GOT3 (cell line): ENCODE data around the gene NTMT1.
"Not testable (repeated sequence)": the region's sequence is repeated elsewhere in the genome, so short reads cannot be mapped to it uniquely, and the experiment has no call there.

Source experiments
- DNase-seq: peaks from one replicate; lab custom pipeline; 2025; ENCODE audit warnings: mixed read lengths; lab: John Stamatoyannopoulos, UW

NTMT1 gene

DNA sequence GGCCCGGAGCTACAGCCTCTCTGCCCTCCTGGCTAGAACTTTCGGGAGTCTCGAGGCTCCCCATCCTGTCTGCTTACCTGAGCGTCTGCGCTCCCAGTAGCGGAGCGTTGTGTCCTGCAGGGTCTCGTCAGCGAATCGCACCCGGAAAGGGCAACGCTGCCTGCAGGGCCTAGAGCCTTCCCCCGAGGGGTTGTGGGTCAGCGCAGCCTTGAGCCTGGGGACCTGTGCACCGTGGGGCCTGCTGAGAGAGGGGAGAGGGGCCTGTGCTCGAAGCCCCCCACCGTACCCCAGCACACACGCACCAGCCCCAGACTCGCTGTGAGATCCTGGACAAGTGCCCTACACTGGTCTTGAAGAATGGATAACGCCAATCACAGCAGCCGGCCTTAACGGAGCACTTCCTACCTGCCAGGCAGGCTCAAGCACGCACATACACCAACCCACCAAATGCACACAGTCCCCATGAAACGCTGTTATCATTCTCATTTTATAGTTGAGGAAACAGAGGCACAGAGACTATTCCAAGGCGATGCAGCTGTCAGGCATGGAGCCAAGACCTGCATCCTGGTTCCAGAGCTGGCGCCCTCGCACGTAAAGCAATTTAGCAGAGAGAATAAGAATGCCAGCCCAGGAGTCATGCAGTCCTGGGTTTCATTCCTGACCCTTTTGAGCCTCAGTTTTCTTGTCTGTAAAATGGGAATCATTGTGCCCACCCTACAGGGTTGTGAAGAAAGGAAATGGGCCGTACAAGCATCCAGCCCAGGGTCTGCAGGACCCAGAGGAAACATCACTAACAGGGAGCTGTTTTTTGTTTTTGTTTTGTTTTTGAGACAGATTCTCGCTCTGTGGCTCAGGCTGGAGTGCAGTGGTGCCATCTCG lies 10.3 kb upstream of the NTMT1 start:
- DNase-seq = no peak

DNA sequence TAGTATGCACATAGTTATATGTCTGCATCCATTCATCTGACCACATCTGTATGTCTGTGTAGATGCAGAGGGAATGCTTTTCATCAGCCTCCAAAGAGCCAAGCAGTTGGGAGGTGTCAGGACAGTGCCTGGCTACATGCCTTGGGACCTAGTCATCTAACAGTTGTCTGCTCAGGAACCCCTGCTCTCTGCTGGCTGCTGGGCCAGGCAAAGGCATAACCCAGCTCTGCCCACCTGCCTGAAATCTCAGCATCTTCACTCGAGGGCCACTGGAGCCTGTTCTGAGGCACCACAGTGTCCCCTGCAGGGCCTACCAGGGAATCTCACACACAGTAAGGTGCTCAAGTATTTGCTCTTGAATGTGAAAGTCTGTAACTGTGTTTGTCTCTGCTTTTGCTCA lies 8.8 kb upstream of the NTMT1 start:
- no peak for DNase-seq

DNA sequence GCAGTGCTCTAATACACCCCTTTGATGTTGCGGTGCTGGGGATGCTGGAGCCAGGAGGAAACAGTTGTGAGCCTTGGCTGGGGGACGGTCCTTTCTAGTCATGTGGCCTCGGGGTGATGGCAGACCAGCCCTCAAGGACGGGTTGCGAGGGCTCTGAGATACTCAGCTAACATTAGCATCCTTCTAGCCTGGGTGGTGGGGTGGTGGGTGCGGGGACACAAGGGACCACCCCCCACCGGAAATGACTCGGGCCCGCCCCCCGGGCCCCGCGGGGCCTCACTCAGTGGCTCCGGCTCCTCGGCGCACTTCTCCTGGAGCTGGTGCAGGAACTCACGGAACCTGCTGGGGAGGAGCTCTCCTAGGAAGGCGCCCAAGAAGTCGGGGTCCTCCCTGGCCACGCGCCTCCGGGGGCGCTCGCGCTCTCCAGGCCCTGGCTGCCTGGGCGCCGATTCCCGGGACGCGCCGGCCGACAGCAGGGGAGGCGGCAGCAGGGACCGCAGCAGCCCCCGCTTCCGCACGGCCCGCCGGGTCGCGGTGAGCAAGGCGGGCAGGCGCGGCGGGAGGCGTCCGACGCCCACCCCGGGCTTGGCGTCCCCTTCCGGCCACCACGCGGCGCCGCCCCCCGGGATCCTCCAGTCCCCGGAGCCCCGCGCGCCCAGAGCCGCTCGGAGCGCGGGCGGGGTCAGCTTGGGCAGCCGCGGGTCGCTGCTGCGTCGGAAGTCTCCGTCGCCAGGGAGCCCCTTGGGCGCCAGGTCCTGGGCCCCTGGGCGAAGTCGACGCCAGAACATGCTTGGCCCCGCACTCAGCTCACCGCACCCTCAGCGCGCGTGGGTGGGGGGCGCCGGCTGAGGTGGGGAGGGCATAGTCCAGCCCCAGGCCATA lies 5.9 kb upstream of the NTMT1 start:
- no peak for DNase-seq

DNA sequence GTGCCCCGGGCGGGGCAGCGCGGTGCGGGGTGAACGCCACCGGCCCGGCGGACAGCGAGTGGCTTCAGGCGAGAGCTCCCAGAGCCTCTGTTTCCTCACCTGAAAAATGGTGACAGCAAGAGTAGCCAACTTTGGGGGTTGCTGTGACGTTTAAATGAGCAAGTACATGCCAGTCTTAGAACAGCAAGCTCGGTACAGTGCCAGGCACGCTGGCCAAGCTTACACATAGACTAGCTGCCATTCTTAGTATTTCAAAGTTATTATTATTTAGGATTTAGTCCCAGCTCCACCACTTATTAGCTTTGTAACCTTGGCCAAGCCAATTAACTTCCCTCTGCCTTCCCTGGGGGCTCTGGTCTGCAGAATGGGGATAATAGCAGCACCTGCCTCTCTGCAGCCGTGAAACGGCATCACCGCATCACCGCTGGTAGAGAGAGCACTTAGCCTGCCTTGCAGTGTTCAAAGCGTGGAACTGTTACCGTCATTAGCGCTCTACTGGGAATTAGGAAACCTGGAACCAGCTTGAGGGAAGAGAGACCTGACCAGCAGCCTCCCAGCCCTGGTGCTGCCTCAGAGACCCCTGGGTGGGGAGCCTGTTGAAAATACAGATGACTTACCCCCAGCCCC lies 5.2 kb upstream of the NTMT1 start, which contains the start of gene C9orf50:
Gene C9orf50, minus strand, starts transcription at position 433 of the 627 bp plus-strand sequence. CDS start 527 bp downstream, outside the sequence.
- no peak for DNase-seq

DNA sequence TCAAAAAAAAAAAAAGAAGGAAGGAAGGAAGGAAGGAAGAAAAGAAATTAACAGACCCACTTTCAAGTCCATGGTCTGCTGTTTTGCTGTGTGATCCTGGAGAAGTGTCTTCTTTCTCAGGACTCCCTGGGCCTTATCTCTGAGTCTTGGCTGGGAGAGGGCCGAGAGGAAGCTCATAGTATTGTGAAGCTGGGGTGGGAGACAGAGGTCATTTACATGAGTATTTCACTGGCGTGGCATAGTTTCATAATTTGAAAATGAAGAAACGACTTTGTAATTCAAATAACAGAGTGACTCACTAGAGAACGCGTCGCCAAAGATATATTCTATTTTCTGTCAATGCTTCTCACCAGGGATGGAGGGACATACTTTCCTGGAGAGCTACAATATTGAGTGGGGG lies 2.6 kb upstream of the NTMT1 start:
- no peak for DNase-seq

DNA sequence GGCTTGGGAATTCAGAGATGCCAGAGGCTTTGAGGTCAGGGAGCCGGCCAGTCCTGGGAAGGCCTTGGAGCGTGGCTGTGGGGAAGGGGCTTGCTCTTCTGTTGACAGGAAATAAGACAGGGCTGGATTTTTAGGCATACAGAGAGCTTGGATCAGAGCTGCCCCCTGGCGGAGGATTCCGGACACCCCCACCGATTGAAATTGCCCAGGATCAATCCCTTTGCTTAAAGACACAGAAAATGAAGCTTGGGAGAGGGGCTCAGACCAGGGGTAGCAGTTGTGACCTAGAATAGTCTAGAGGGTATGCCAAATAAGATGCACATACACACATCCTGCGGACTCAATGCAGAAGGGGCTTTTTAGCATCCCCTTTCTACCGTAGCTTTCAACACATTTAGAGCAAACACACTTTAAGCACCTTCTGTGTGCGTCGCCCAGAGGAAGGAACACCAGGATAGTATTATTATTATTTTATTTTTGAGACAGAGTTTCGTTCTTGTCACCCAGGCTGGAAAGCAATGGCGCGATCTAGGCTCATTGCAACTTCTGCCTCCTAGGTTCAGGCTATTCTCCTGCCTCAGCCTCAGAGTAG lies 1.7 kb upstream of the NTMT1 start:
- no peak for DNase-seq

DNA sequence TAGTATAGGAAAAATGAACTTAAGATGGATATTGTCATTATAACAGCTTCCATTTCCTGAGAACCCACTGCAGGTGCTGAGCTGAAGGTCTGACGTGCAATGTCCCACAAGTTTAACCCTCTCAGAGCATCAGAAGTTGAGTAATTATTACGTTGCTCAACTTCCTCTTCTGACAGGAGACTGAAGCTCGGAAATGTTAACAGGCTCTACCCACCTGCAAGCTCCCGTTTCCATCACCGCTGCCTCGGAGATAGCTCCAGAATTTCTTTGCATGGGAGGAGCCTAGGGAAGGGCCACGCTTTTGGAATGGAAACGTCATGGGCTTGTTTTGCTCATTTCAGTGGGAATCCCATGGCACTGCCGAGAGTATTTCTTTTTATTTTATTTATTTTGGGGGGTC lies 1.0 kb upstream of the NTMT1 start:
- DNase-seq = no peak

DNA sequence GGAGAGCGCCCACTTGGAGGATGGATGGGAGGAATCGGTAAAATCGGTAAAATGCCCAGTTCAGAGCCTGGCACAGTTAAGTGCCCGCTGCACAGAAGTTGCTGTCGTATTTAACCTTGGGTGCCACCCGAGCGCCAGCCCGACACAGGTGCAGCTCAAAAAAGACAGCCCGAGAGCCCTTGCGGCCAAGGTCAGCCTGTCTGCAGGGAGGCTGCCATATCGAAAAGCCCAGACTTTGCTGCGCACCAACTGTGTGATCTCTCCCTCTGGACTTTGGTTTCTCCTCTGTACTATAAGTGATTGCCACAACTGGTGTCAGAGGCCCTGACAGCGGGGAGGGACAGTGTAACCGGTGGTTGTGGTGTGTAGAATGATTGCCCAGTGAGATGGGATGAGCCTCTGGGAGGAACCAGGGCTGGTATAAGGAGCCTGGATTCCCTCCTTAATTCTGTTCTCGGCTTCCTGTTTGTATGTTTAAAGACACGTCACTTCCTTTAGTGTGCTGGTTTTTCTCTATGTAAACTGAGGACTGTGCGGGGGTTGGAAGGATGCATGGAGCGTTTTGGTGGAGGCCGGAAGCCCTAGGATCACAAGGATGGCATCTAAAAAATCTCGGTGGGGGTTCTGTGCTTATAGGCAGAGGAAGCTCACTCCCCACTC lies 792 bp downstream of the NTMT1 start:
- no peak for DNase-seq

DNA sequence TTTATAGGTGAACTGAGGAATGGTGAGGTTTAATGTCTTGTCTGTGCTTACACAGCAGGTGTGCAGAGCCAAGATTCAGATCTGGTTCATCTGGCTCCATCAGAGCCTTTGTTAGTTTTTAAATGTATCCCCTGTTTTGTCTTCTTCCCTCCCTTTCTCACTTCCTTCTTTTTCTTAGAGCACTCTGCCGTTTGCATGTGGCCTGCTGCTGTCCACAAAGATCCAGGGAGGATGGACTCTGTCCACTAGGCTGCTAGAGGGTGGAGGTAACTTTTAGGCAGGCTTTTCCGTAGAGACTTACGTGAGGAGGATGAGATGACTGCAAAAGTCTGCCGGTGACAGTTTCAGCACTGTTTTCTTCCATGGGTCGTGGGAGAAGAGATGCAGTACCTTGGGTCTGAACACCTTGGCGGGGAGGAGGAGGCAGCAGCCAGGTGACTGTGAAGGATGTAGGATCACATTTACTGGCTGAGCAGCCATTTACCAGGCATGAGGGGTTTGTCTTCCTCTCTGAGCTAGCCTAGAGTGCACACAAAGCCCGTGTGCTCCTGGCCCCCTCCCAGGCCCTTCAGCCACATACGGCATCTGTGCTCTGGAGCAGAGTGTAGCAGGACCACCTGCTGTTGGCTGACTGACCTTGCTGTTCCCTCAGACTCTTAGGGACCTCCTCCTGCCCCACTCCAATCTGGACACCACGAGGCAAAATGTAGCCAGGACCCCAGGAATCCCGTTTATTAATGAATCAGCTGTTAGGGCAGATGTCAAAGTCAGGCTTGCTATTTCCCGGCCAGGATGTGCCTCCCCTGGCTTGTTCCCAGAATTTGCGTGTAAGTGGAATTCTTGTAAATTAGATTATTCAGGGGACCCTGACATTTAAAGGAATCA lies 1.8 kb downstream of the NTMT1 start:
- DNase-seq = no peak

DNA sequence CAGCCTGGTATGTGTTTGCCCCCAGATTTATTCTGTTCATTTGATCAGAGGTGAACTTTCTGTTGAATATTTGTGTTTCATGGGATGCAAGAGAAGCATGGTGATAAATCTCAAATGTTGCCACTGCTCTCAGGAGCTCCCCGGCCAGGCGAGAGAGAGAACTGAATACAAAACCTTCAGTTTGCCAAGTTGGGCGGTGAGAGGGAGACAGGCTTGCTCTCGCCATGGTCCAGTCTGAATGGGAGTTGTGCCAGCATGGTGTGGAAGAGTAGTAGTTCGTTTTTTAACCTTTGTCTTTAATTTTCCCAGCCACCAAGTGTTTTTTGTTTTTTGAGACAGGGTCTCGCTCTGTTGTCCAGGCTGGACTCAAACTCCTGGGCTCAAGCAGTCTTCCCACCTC lies 2.7 kb downstream of the NTMT1 start:
- no peak for DNase-seq

DNA sequence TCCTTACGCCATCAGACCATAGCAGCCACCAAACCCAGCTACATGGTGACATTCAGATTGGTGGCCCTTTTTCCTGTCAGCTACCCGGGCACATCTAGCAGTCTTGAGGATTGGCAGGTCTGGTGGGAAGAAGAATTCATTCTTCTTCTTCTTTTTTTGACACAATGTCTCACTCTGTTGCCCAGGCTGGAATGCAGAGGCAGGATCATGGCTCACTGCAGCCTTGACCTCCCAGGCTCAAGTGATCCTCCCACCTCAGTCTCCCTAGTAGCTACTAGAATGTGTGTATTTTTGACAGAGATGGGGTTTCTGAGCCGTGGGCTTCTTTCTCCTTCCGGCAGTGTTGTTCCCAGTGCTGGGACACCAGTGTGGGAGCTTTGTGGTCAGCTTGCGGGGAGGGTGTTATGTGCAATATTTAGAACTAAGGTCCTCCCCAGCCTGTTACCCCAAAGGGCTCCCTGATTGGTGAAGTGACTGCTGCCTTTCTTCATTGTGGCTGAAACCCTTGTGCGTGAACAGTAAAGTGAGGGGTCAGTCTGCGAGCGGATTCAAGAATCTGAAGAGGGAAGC lies 3.4 kb downstream of the NTMT1 start:
- no peak for DNase-seq

DNA sequence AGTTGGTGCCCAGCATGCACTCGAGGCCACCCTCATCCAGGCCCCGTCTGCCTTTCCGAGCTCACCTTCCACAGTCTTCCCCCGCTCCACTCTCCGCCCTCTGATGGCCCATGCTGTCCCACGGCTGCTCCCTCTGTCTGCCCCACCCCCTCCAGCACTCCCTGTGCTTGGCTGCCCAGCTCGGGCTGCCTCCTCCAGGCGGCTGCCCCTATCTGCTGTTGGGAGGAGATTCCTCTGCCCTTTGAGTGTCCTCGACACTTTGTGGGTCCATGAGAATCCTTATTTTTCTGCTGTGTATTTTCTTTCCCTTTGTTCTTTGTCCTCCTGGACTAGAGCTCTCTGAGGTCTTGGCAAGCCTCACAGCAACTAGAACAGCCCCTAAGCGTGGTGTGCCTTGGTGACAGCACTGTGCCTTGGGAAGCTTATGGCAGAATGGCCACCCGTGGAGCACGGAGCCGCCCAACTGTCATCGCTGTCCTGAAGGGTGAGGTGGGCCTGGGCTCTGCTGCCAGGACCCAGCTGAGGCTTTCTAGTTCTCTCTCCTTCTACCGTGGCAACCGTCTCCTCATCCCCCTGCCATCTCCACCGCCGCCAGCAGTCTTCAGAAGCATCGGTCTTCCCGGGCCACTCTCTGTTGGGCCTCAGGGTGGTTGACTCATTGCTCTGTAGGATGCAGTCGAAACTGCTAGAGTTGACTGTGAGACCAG lies 5.2 kb downstream of the NTMT1 start:
- DNase-seq = no peak

DNA sequence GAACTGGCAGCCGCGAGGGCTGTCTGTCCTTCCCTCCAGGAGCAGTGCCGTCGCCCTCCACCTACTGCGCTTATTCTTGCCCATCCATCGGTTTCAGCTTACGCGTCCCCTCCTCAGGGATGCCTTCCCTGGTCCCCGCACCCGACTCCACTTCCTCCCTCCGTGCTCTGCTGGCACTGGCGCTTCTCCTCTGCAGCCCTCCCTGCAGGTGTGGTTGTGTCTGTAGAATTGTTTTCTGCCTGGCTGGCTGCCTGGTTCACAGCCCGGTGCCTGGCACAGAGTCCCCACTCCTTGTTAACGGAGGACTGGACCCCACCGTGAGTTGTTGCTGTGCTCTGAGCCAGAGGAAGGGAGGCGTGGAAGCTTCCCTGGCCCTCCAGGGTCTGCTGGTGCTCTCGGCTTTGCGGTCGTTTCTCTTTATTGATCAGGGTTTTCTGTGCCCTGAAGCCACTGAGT lies 5.7 kb downstream of the NTMT1 start:
- no peak for DNase-seq

DNA sequence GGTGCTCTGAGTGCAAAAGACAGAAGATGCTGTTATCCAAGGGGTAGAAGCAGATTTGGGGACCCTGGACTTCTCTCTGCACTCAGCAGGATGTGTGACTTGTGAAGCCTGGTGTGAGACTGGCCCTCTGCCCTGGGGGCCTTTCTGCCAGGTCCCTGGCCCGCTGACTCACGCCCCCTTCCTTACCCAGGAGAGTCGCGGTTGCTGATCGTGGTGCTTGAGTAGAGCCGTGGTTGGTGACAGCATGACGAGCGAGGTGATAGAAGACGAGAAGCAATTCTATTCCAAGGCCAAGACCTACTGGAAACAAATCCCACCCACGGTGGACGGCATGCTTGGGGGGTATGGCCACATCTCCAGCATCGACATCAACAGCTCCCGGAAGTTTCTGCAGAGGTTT lies 6.5 kb downstream of the NTMT1 start:
- no peak for DNase-seq

DNA sequence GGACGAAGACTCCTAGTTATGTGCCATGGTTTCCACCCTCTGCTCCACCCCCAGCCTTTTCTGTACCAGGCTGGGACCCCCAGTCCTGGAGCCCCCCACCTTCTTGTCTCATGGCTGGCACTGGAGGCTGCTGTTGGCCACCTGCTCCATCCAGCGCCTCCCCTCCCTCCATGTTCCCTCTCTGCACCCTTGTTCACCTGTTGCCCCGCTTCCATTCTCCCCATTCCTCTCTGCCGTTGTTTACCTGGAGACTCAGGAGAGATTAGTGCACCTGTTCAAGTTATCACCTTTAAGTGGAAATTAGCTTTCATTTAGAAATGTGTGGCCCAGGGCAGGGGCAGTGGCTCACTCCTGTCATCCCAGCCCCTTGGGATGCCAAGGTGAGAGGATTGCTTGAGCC lies 7.2 kb downstream of the NTMT1 start:
- no peak for DNase-seq

DNA sequence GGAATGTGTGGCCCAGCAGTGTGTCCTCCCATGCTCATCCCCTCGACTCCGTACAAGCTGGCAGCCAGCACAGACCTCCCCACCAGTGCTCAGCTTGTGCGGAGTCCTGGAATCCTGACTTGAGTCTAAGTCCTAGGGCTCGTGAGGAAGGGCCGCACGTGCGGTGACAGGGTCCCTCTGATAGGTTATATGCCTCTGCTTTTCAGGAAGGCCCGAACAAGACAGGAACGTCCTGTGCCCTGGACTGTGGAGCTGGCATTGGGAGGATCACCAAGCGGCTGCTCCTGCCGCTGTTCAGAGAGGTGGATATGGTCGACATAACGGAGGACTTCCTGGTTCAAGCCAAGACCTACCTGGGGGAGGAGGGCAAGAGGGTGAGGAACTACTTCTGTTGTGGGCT lies 7.9 kb downstream of the NTMT1 start:
- no peak for DNase-seq

DNA sequence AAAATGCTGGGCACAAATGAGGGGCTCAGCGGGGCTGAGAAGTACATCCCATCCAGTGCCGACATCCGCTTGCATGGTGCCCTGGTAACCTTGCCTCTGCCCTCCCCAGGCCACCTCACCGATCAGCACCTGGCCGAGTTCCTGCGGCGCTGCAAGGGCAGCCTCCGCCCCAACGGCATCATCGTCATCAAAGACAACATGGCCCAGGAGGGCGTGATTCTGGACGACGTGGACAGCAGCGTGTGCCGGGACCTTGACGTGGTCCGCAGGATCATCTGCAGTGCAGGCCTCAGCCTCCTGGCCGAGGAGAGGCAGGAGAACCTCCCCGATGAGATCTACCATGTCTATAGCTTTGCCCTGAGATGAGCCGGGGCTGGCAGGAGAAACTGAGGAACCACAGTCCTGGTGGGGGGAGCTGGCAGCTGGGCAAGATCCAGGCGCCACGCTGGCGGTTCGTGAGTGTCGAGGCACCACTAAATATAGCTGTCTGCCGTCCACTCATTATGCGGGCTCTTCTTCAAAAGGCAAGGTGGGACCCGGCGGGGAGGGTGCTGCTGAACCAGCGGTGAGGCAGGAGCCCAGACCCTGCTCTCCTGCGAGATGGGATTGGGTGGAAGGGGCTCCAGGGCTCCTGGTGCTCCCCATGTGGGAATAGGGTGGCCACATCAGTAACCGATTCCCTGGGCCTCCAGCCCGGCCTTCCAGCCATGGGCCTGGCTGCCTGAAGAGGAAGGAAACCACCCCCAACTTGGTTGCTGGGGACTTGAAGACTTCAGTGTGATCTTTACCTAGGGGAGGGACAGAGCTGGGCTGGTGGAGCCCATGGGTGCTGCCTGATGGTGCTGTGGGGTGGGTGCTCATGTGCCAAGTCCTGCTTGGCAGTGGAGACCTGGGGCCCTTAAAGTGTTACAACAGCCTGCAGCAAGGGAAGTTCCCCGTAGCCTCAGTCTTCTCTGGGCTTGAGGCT lies 9.4 kb downstream of the NTMT1 start:
- DNase-seq = no peak

DNA sequence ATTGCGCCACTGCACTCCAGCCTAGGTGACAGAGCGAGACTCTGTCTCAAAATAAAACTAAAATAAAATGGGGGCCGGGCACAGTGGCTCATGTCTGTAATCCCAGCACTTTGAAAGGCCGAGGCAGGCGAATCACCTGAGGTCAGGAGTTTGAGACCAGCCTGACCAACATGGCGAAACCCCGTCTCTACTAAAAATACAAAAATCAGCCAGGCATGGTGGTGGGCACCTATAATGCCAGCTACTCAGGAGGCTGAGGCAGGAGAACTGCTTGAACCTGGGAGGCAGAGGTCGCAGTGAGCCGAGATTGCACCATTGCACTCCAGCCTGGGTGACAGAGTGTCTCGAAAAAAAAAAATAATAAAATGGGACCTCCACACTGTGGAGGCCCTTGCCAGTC lies 10.4 kb downstream of the NTMT1 start:
- not testable (repeated sequence) for DNase-seq
